ENCODE data around the gene CDH3.

CDH3 gene

GRCh38 chr16:68644715-68645493, at the start of gene CDH3:
Gene CDH3 (plus strand): TSS chr16:68645310. CDS start chr16:68645380, 70 bp downstream.
- no peak for DNase-seq (ENCODE audit: low read depth)

GRCh38 chr16:68596266-68596665, 48.8 kb upstream of the CDH3 start:
- DNase-seq (ENCODE audit: low read depth) = no peak

- DNase-seq (ENCODE audit: low read depth) = no peak
Measured at GRCh38 chr16:68599586-68599985, 45.5 kb upstream of the CDH3 start.

- no peak for DNase-seq (ENCODE audit: low read depth)
Measured at GRCh38 chr16:68605746-68606145, 39.4 kb upstream of the CDH3 start.

GRCh38 chr16:68607443-68607842, 37.7 kb upstream of the CDH3 start:
- no peak for DNase-seq (ENCODE audit: low read depth)

GRCh38 chr16:68608330-68608729, 36.8 kb upstream of the CDH3 start:
- DNase-seq (ENCODE audit: low read depth) = no peak

- no peak for DNase-seq (ENCODE audit: low read depth)
Measured at GRCh38 chr16:68612996-68613395, 32.1 kb upstream of the CDH3 start.

- DNase-seq (ENCODE audit: low read depth) = no peak
Measured at GRCh38 chr16:68617734-68618133, 27.4 kb upstream of the CDH3 start.

- DNase-seq (ENCODE audit: low read depth) = no peak
Measured at GRCh38 chr16:68626557-68626956, 18.6 kb upstream of the CDH3 start.

GRCh38 chr16:68627951-68628425, 17.1 kb upstream of the CDH3 start:
- no peak for DNase-seq (ENCODE audit: low read depth)

- DNase-seq (ENCODE audit: low read depth) = no peak
Measured at GRCh38 chr16:68629351-68629910, 15.7 kb upstream of the CDH3 start.

- no peak for DNase-seq (ENCODE audit: low read depth)
Measured at GRCh38 chr16:68636064-68636560, 9.0 kb upstream of the CDH3 start.

GRCh38 chr16:68636818-68637217, 8.3 kb upstream of the CDH3 start:
- no peak for DNase-seq (ENCODE audit: low read depth)

- DNase-seq (ENCODE audit: low read depth) = no peak
Measured at GRCh38 chr16:68640972-68641371, 4.1 kb upstream of the CDH3 start.

- no peak for DNase-seq (ENCODE audit: low read depth)
Measured at GRCh38 chr16:68642047-68642435, 3.1 kb upstream of the CDH3 start.

- no peak for DNase-seq (ENCODE audit: low read depth)
Measured at GRCh38 chr16:68642436-68643101, 2.5 kb upstream of the CDH3 start.

GRCh38 chr16:68643227-68643626, 1.9 kb upstream of the CDH3 start:
- DNase-seq (ENCODE audit: low read depth) = no peak

- DNase-seq (ENCODE audit: low read depth) = no peak
Measured at GRCh38 chr16:68643847-68644246, 1.3 kb upstream of the CDH3 start.

GRCh38 chr16:68644296-68644695, 814 bp upstream of the CDH3 start:
- no peak for DNase-seq (ENCODE audit: low read depth)

GRCh38 chr16:68645494-68646388, 631 bp downstream of the CDH3 start:
- no peak for DNase-seq (ENCODE audit: low read depth)

GRCh38 chr16:68646953-68647659, 2.0 kb downstream of the CDH3 start:
- DNase-seq (ENCODE audit: low read depth) = no peak

Data from stimulated activated CD8-positive, alpha-beta memory T cell treated with anti-CD3 and anti-CD28 coated beads, Interleukin-4, amount 100 ng/mL, for 24 hours (primary cell).